Common myeloid progenitor, CD34-positive (primary cell): ENCODE data around the gene SLC6A3.
"Not testable (repeated sequence)": the region's sequence is repeated elsewhere in the genome, so short reads cannot be mapped to it uniquely, and the experiment has no call there.

Experiments used
- CTCF ChIA-PET: fragments of 350-600 bp; sonication (Branson Sonifier 250); formaldehyde crosslinking; loops from one replicate; lab custom pipeline; 2021; ENCODE audit warnings: antibody characterized with exemption; lab: Charles Lee
- POLR2A ChIA-PET: fragments of 350-600 bp; sonication (Branson Sonifier 250); formaldehyde crosslinking; loops from one replicate; lab custom pipeline; 2021; ENCODE audit warnings: antibody characterized with exemption; lab: Charles Lee
- DNase-seq, 3 donors: peaks; one replicate each; pipeline versions ENCODE4 v3.0.0 to v3.0.0-alpha.2; 2013
- H3K27ac ChIP-seq, 2 experiments: 1 replicate in 1 of 2; 2 replicates in 1 of 2; pipeline ENCODE4 v1.7.0; 2013; ENCODE audit warnings: inconsistent platforms in 2 of 2, low read length in 2 of 2, mild to moderate bottlenecking in 2 of 2, low read depth in 1 of 2, moderate library complexity in 1 of 2; ENCODE audit not compliant: severe bottlenecking in 2 of 2, insufficient read depth in 1 of 2, poor library complexity in 1 of 2
- H3K27me3 ChIP-seq, 5 experiments: replicated peaks in 2 of 5; 1 replicate in 3 of 5; 2 replicates in 2 of 5; pipeline versions ENCODE4 v1.6.1 to v1.7.0; 2013; ENCODE audit warnings: low read length in 4 of 5, mild to moderate bottlenecking in 2 of 5, moderate library complexity in 2 of 5, inconsistent platforms in 1 of 5; ENCODE audit not compliant: insufficient read depth in 5 of 5, control insufficient read depth in 4 of 5
- H3K36me3 ChIP-seq, 4 experiments: 1 replicate in 2 of 4; 2 replicates in 2 of 4; pipeline versions ENCODE4 v1.6.1 to v1.7.0; 2013; ENCODE audit warnings: low read length in 3 of 4, control low read depth in 1 of 4, mild to moderate bottlenecking in 1 of 4; ENCODE audit not compliant: control insufficient read depth in 4 of 4, insufficient read depth in 4 of 4
- H3K4me1 ChIP-seq, 4 experiments: 1 replicate in 3 of 4; 2 replicates in 1 of 4; pipeline versions ENCODE4 v1.6.1 to v1.7.1; 2013; ENCODE audit warnings: low read length in 3 of 4, mild to moderate bottlenecking in 3 of 4, control low read depth in 1 of 4, inconsistent platforms in 1 of 4, moderate library complexity in 1 of 4; ENCODE audit not compliant: control insufficient read depth in 4 of 4, insufficient read depth in 4 of 4; ENCODE audit errors: control extremely low read depth in 1 of 4
- H3K4me3 ChIP-seq, 7 experiments: 1 replicate in 4 of 7; 2 replicates in 3 of 7; pipeline versions ENCODE4 v1.5.1 to v1.7.0; 2013; ENCODE audit warnings: mild to moderate bottlenecking in 7 of 7, low read length in 6 of 7, moderate library complexity in 6 of 7, inconsistent platforms in 2 of 7, low read depth in 2 of 7, control low read depth in 1 of 7; ENCODE audit not compliant: insufficient read depth in 4 of 7, control insufficient read depth in 1 of 7; ENCODE audit errors: extremely low read depth in 1 of 7
- H3K9me3 ChIP-seq, 5 experiments: 1 replicate in 4 of 5; 2 replicates in 1 of 5; pipeline versions ENCODE4 v1.6.1 to v1.7.1; 2013; ENCODE audit warnings: low read length in 4 of 5, mild to moderate bottlenecking in 2 of 5, inconsistent platforms in 1 of 5, low read depth in 1 of 5, moderate library complexity in 1 of 5; ENCODE audit not compliant: control insufficient read depth in 4 of 5, insufficient read depth in 2 of 5; ENCODE audit errors: control extremely low read depth in 1 of 5
- WGBS: methylation state at CpG from one replicate; pipeline ENCODE4 v1.1.5; 2013; ENCODE audit not compliant: insufficient coverage; 5-methylcytosine and 5-hydroxymethylcytosine counted together

The SLC6A3 gene

GRCh38 chr5:1366514-1366913, 78.7 kb downstream of the SLC6A3 start:
- CTCF ChIA-PET = no interaction called here
- Histone ChIP-seq H3K36me3 (no peaks in the 10 kb centered on the region), H3K27me3 (peaks cover 2 to 53% (median 13%) of the 10 kb centered on the region in 5 experiments)

GRCh38 chr5:1364211-1364610, 81.0 kb downstream of the SLC6A3 start:
- Histone ChIP-seq H3K36me3 (no peaks in the 10 kb centered on the region), H3K4me1 (no peaks in the 10 kb centered on the region), H3K27me3 (peaks cover 2 to 49% (median 13%) of the 10 kb centered on the region in 5 experiments), H3K4me3 (no peak overlapping the region), H3K27ac (no peak overlapping the region), H3K9me3 (no peaks in the 10 kb centered on the region)
- CTCF ChIA-PET = interaction anchor here (0.8 kb wide), 1 partner anchor 14 kb away, joined by 3 read pairs; no protein-coding TSS in a partner anchor
- DNase-seq = no peak
- POLR2A ChIA-PET = no interaction called here
- 72% methylated on average over 8 of the region's 9 CpGs for WGBS

More at GRCh38 chr5:1366514-1366913, 78.7 kb downstream of the SLC6A3 start:
- Histone ChIP-seq H3K27ac (no peak overlapping the region), H3K4me1 (no peaks in the 10 kb centered on the region), H3K9me3 (no peaks in the 10 kb centered on the region), H3K4me3 (no peak overlapping the region)
- POLR2A ChIA-PET = no interaction called here
- 92% methylated on average over 13 of the region's 14 CpGs for WGBS
- DNase-seq = no peak

- Histone ChIP-seq H3K27me3 (peaks cover 2 to 53% (median 11%) of the 10 kb centered on the region in 5 experiments), H3K4me3 (no peak overlapping the region), H3K9me3 (no peaks in the 10 kb centered on the region), H3K27ac (no peak overlapping the region), H3K36me3 (no peaks in the 10 kb centered on the region), H3K4me1 (no peaks in the 10 kb centered on the region)
- ChIA-PET POLR2A (no interaction called here), CTCF (interaction anchor here (1.5 kb wide), 1 partner anchor 16 kb away, joined by 4 read pairs; no protein-coding TSS in a partner anchor)
- no peak for DNase-seq
- 85% methylated on average over 16 of the region's 16 CpGs for whole genome bisulfite sequencing
Measured at GRCh38 chr5:1363581-1363980, 81.7 kb downstream of the SLC6A3 start.

- no peaks in the 10 kb centered on the region for H3K9me3 ChIP-seq
- no peaks in the 10 kb centered on the region for H3K4me1 ChIP-seq
- H3K4me3 ChIP-seq = no peak overlapping the region
- no peak overlapping the region for H3K27ac ChIP-seq
- H3K36me3 ChIP-seq = no peaks in the 10 kb centered on the region
- ChIA-PET CTCF (interaction anchor here (1.5 kb wide), 1 partner anchor 17 kb away, joined by 4 read pairs; no protein-coding TSS in a partner anchor), POLR2A (no interaction called here)
- no peak for DNase-seq
- 79% methylated on average over 3 of the region's 6 CpGs for WGBS
- H3K27me3 ChIP-seq = peaks cover 2 to 52% (median 9%) of the 10 kb centered on the region in 5 experiments
Measured at GRCh38 chr5:1363160-1363559, 82.1 kb downstream of the SLC6A3 start.

- ChIA-PET CTCF (interaction anchor here (1.5 kb wide), 1 partner anchor 17 kb away, joined by 4 read pairs; no protein-coding TSS in a partner anchor), POLR2A (no interaction called here)
- H3K27me3 ChIP-seq = peaks cover 2 to 53% (median 9%) of the 10 kb centered on the region in 5 experiments
- no peaks in the 10 kb centered on the region for H3K36me3 ChIP-seq
- H3K4me1 ChIP-seq = no peaks in the 10 kb centered on the region
- DNase-seq = no peak
- no peak overlapping the region for H3K27ac ChIP-seq
- H3K4me3 ChIP-seq = no peak overlapping the region
- H3K9me3 ChIP-seq = no peaks in the 10 kb centered on the region
- WGBS = 93% methylated on average over 21 of the region's 29 CpGs
Measured at GRCh38 chr5:1362242-1363015, 82.8 kb downstream of the SLC6A3 start.

- WGBS = 90% methylated on average over 3 of the region's 4 CpGs
- ChIA-PET POLR2A (no interaction called here), CTCF (no interaction called here)
- Histone ChIP-seq H3K36me3 (no peaks in the 10 kb centered on the region), H3K4me1 (no peaks in the 10 kb centered on the region), H3K9me3 (no peaks in the 10 kb centered on the region), H3K4me3 (no peak overlapping the region), H3K27me3 (peaks cover 0 to 66% (median 8%) of the 10 kb centered on the region in 5 experiments), H3K27ac (no peak overlapping the region)
- DNase-seq = no peak
Measured at GRCh38 chr5:1360861-1361260, 84.4 kb downstream of the SLC6A3 start.

GRCh38 chr5:1360367-1360766, 84.9 kb downstream of the SLC6A3 start:
- peaks cover 0 to 66% (median 9%) of the 10 kb centered on the region in 5 experiments for H3K27me3 ChIP-seq
- POLR2A ChIA-PET = not testable (repeated sequence)

More at GRCh38 chr5:1360367-1360766, 84.9 kb downstream of the SLC6A3 start:
- H3K27ac ChIP-seq, H3K36me3 ChIP-seq, CTCF ChIA-PET, H3K9me3 ChIP-seq, H3K4me3 ChIP-seq, DNase-seq, H3K4me1 ChIP-seq: not testable (repeated sequence)
- 94% methylated on average over 4 of the region's 7 CpGs for WGBS
